Ureter (tissue), 1 donor: ENCODE data around the gene MGAM2. TPM values are rescaled to one million over a fixed set of nuclear protein-coding genes. Genes with fewer than 3 reads are reported as not detected.
"Not testable (repeated sequence)": the region's sequence is repeated elsewhere in the genome, so short reads cannot be mapped to it uniquely, and the experiment has no call there.

Source experiments
- DNase-seq: peaks from one replicate; pipeline ENCODE4 v3.0.0-alpha.2; 2020; ENCODE audit warnings: low spot score
- total RNA-seq: library from RNA; stranded (reverse); gene quantifications from one replicate; pipeline ENCODE4 v1.2.4, GENCODE V29; 2023
- donor health status: DM: yes; HTN: yes; CAD: no.

Gene MGAM2
- not detected for total RNA-seq

GRCh38 chr7:142111499-142111898 lies at the start of gene MGAM2:
Gene MGAM2, plus strand, starts transcription at chr7:142111718. Its CDS starts 5,156 bp downstream, at chr7:142116874.
- DNase-seq = no peak

- DNase-seq = no peak
Observed at GRCh38 chr7:142063551-142064442, 47.7 kb upstream of the MGAM2 start.

GRCh38 chr7:142066536-142066935 lies 45.0 kb upstream of the MGAM2 start:
- no peak for DNase-seq

- DNase-seq = no peak
Observed at GRCh38 chr7:142077762-142078161, 33.8 kb upstream of the MGAM2 start.

GRCh38 chr7:142083605-142084004 lies 27.9 kb upstream of the MGAM2 start:
- no peak for DNase-seq

GRCh38 chr7:142085428-142085827 lies 26.1 kb upstream of the MGAM2 start:
- DNase-seq = no peak

GRCh38 chr7:142088022-142088714 lies 23.4 kb upstream of the MGAM2 start:
- no peak for DNase-seq

- DNase-seq = no peak
Observed at GRCh38 chr7:142089035-142089434, 22.5 kb upstream of the MGAM2 start.

GRCh38 chr7:142091961-142092360 lies 19.6 kb upstream of the MGAM2 start:
- no peak for DNase-seq

- DNase-seq = no peak
Observed at GRCh38 chr7:142094861-142095260, 16.7 kb upstream of the MGAM2 start.

- DNase-seq = no peak
Observed at GRCh38 chr7:142097571-142097970, 13.9 kb upstream of the MGAM2 start.

GRCh38 chr7:142098004-142098403 lies 13.5 kb upstream of the MGAM2 start:
- no peak for DNase-seq

GRCh38 chr7:142099347-142099746 lies 12.2 kb upstream of the MGAM2 start:
- not testable (repeated sequence) for DNase-seq

GRCh38 chr7:142100634-142101033 lies 10.9 kb upstream of the MGAM2 start:
- DNase-seq = no peak

GRCh38 chr7:142101794-142102193 lies 9.7 kb upstream of the MGAM2 start:
- DNase-seq = not testable (repeated sequence)

- DNase-seq = no peak
Observed at GRCh38 chr7:142104550-142105527, 6.7 kb upstream of the MGAM2 start.

- DNase-seq = no peak
Observed at GRCh38 chr7:142108728-142109505, 2.6 kb upstream of the MGAM2 start.

- DNase-seq = no peak
Observed at GRCh38 chr7:142110098-142110497, 1.4 kb upstream of the MGAM2 start.

GRCh38 chr7:142110638-142111037 lies 880 bp upstream of the MGAM2 start:
- DNase-seq = no peak

- DNase-seq = no peak
Observed at GRCh38 chr7:142112086-142112485, 568 bp downstream of the MGAM2 start.

GRCh38 chr7:142114207-142114606 lies 2.7 kb downstream of the MGAM2 start:
- no peak for DNase-seq
